Measurements from ENCODE around the gene SMAGP.

The SMAGP gene

DNA sequence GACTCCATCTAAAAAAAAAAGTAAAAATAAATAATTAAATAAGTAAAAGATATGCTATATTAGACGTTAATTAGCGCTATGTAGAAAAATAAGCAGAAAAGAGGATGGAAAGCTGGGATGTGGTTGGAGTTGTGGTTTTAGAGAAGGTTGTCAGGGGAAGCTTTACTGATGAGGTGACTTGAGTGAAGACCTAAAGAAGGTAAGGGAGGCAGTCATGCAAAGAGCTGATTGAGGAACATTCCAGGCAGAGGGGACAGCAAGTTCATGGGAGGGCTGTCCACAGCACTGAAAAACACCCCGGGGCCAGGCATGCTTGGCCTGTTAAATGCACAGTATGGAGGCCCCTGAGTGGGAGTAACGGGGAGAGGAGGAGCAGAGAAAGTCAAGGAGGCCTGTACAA is 15.7 kb downstream of the SMAGP start:
- no peak overlapping the region for H3K4me3 ChIP-seq (ENCODE audit: low read depth, low read length)
- TF ChIP-seq, protein P1, sequence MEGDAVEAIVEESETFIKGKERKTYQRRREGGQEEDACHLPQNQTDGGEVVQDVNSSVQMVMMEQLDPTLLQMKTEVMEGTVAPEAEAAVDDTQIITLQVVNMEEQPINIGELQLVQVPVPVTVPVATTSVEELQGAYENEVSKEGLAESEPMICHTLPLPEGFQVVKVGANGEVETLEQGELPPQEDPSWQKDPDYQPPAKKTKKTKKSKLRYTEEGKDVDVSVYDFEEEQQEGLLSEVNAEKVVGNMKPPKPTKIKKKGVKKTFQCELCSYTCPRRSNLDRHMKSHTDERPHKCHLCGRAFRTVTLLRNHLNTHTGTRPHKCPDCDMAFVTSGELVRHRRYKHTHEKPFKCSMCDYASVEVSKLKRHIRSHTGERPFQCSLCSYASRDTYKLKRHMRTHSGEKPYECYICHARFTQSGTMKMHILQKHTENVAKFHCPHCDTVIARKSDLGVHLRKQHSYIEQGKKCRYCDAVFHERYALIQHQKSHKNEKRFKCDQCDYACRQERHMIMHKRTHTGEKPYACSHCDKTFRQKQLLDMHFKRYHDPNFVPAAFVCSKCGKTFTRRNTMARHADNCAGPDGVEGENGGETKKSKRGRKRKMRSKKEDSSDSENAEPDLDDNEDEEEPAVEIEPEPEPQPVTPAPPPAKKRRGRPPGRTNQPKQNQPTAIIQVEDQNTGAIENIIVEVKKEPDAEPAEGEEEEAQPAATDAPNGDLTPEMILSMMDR (IDR thresholded peaks at IDR 0.05; ENCODE audit: low read depth, low read length, missing control alignments) = no peak
- no peak for DNase-seq (ENCODE audit: low read depth)

DNA sequence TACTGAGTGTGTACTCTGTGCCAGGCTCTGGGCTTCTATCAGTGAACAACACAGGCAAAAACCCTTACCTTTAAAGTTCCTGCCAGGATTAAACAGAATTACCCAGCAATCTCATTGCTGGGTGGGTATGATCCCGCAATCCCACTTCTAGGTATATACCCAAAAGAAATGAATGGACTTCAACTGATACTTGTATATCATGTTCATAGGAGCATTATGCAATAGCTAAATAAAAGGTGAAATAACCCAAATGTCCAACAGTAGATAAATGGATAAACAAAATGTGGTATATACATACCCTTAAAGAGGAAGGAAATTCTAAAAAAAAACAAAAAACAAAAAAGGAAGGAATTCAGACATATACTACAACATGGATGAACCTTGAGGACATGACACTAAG is 16.9 kb downstream of the SMAGP start:
- TF ChIP-seq, protein P1 (IDR thresholded peaks at IDR 0.05; ENCODE audit: low read depth, low read length, missing control alignments) = no peak
- no peak overlapping the region for H3K4me3 ChIP-seq (ENCODE audit: low read depth, low read length)
- no peak for DNase-seq (ENCODE audit: low read depth)

DNA sequence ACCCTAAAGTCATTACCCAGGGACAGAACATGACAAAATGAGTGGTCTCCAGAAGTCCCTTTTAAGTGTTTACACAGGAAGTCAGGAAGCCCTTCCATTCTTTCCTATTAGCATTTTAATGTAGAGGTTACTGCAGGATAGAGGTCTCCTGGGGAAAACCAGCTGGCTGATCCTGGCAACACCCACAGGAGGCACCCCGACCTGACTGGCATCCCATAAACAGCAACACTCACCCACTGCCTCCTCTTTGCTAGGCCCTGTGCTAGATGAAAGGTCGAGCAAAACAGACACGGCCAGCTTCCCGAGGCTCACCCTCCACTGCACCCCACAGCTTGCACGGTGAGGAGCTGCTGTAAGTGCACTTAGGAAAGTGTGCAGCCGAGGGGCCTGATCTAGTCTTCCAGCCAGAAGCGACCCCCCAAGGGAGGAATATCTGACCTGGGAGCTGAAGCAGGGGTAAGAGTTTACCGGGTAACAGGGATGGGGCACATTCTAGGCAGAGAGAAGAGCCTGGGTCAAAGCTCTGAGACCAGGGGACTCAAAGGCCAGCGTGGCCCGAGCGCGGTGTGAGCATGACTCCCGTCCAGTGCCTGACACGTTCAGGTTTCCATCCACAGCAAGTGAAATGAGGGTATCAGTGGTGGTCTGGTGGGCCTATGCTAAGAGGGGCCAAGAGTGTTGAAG is 22.6 kb downstream of the SMAGP start:
- no peak overlapping the region for H3K4me3 ChIP-seq (ENCODE audit: low read depth, low read length)
- TF ChIP-seq, protein P1 (IDR thresholded peaks at IDR 0.05; ENCODE audit: low read depth, low read length, missing control alignments) = no peak
- no peak for DNase-seq (ENCODE audit: low read depth)

DNA sequence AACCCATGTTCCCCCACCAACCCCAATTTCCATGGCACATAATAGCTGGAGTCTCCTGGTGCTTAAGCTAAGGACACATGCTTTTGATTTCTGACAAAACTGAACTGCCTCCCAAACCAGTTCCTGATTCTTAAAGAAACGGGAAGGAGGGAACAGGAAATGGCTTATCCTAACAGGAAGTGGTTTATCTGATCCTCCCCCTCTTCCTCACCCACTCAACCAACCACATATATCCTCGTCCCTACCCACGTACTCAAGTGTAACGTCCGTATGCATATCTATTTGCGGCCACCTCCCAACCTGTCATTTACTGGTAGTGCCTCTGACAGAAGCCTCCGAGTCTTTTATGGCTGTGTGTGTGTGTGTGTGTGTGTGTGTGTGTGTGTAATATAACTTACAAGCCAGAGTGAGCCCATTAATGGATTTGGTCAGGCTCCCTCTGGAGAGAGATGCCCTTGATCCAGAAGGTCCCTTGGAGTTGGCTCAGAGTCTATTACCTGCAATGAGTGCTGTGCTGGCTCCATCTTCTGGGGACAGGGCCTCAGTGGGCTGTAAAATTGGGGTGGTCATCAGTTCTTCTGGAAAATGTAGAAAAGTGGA is 23.9 kb downstream of the SMAGP start:
- TF ChIP-seq, protein P1 (IDR thresholded peaks at IDR 0.05; ENCODE audit: low read depth, low read length, missing control alignments) = peak; percentile 17
- no peak overlapping the region for H3K4me3 ChIP-seq (ENCODE audit: low read depth, low read length)
- DNase-seq (ENCODE audit: low read depth) = no peak

DNA sequence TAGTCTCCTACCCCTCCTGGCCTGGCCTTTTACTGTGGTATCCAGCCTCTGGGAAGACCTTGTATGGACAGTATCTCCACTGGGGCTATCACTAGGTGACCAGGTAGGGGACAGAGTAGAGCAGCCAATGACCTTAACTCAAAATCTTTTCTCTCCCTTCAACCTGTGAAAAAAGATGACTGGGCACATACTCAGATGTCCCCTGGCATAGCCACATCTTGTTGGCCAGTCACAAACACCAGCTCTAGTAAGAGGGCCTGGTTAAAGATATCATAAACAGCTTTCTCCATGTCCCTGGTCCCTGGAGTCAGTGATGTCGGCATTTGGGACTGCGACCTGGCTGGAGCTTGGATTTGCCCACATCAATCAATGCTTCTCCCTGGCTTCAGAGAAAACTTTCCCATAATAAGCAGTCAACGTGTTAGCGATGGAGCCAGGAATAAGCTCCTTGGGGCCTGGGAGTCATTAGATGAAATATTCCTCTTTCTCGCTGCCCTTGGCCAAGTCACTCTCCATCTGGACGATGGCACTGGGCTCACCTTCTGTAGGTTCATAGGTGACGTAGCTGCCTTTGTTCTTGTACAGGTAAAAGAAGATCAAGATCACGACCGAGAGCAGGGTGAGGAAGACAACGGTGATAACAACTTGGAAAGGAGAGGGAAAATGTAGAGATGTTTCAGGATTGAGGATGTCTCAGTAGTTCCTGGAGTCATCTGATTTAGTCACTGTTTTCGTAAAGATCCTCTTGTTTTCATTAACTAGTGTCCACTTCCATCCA is 24.6 kb downstream of the SMAGP start:
- H3K4me3 ChIP-seq (ENCODE audit: low read depth, low read length) = no peak overlapping the region
- TF ChIP-seq, protein P1 (IDR thresholded peaks at IDR 0.05; ENCODE audit: low read depth, low read length, missing control alignments) = no peak
- DNase-seq (ENCODE audit: low read depth) = no peak

DNA sequence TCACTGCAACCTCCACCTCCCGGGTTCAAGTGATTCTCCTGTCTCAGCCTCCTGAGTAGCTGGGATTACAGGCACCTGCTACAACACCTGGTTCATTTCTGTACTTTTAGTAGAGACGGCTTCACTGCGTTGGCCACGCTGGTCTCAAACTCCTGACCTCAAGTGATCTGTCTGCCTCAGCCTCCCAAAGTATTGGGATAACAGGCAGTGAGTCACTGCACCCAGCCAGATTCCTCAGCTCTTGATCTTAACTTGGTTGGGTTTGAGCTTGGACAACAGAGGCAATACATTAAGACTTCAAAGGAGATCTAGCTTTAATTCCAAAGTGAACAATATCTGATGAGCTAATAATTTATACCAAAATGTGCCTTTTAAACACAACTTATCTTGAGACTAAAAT is 25.9 kb downstream of the SMAGP start:
- H3K4me3 ChIP-seq (ENCODE audit: low read depth, low read length) = no peak overlapping the region
- no peak for DNase-seq (ENCODE audit: low read depth)
- TF ChIP-seq, protein P1 (IDR thresholded peaks at IDR 0.05; ENCODE audit: low read depth, low read length, missing control alignments) = no peak

Data from GM12864 (cell line).